ENCODE data around the gene PDIA5.

Gene PDIA5

GRCh38 chr3:123066896-123067688, at the start of gene PDIA5:
PDIA5 (plus strand) TSS chr3:123067025; CDS start chr3:123067165, 140 bp downstream.
- DNase-seq = peak; percentile 92

DNA sequence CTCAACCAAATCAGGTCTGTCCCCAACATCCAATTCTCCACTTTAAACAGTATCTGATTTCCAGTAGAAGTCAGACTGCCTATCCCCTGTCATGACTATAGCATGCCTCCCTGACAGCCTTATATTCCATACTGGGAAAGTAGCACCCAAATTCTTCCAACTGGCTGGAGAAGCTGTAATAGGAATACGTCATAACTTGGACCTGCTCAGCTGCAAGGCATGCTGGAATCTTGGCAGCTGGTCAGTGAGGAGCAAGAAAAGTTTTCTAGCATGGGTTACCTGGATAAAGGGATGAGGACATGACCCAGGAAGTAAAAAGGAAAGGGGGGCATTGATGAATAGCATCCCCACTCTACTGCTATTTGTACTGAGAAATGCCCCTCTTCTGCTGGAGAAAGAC, 48.1 kb upstream of the PDIA5 start:
- no peak for DNase-seq

GRCh38 chr3:123019161-123019560, 47.7 kb upstream of the PDIA5 start:
- no peak for DNase-seq

DNA sequence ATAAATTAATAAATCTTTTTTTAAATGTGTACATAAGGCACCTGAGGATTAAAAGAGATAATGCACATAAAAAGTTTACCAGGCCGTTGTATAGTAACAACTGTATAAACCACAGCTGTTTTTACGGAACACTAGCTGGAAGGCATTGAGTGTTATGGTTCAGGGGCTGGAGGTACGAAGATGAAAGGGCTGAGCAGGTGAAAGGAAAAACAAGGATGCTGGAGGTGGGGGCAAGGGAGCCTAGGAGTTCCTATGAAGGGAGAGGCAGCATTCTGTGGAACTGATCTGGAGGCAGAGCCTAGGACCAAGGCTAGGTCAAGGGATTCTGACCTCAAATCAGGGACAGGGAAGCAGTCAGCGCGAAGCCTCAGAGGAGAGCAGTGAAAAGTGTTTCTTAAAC, 47.2 kb upstream of the PDIA5 start:
- DNase-seq = no peak

- no peak for DNase-seq
Observed at GRCh38 chr3:123020709-123021108, 46.1 kb upstream of the PDIA5 start.

- no peak for DNase-seq
Observed at GRCh38 chr3:123021388-123021787, 45.4 kb upstream of the PDIA5 start.

DNA sequence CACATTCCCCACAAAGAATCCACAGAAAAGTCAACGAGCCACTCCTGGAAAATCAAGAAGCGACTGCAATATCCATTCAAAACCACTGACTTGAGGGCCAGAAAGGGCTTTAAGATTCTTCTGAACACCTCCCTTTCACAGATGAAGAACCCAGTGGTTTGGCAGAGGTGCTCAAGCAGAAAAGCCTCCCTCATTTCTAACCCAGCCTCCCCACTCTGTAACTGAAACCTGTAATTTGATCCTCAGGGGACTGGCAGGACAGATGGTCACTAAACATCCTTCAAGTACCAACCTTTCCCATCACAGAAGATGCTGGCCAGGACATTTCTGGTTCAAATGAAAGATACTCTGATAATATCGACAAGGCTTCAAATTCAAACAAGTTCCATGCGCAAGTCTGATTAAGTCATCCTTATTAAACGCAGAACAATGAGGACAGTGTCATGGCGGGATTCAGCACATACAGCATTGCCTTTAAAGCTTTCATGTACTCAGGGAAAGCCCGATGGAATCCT, 44.8 kb upstream of the PDIA5 start:
- DNase-seq = no peak

- no peak for DNase-seq
Observed at GRCh38 chr3:123024056-123024455, 42.8 kb upstream of the PDIA5 start.

DNA sequence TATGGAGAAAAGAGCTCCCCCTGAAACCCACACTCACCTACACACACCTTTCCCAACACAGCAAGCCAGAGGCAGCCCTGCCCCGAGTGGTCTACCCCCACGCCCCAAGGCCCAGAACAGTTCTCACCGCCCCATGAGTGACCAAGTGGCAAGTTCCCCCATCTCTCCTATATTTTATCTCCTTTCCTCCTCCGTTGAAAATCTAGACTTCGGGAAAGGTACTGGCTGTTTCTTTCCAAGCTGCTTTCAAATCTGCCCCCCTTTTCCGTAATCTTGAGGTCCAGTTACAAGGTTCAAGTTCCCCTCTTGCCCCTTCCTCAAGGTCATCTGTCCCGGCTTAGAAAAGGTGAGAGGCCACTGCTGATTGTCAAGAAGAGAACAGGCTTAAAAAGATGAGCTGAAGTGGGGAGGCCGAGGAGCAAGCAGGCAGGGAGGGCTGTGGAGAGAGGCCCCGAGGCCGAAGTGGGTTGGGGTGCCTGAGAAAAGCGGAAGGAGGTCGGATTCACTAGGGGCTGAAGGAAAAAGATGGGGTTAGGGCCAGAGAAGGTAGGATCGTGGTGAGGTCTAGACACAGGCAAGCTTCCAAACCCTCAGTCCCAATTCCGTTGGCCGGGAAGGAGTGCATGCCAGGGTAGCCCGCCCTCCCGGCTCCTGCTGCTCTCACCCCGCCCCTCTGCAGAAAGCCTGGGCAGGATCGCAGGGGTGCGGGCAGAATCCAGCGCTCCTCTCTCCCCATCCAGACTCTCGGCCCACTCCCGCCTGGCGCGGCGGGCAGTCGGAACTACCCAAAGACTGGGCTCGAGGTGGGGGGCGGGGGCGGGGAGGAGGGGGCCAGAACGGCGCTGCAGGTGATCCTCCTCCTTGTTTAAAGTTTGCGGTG, 40.9 kb upstream of the PDIA5 start:
- DNase-seq = no peak

DNA sequence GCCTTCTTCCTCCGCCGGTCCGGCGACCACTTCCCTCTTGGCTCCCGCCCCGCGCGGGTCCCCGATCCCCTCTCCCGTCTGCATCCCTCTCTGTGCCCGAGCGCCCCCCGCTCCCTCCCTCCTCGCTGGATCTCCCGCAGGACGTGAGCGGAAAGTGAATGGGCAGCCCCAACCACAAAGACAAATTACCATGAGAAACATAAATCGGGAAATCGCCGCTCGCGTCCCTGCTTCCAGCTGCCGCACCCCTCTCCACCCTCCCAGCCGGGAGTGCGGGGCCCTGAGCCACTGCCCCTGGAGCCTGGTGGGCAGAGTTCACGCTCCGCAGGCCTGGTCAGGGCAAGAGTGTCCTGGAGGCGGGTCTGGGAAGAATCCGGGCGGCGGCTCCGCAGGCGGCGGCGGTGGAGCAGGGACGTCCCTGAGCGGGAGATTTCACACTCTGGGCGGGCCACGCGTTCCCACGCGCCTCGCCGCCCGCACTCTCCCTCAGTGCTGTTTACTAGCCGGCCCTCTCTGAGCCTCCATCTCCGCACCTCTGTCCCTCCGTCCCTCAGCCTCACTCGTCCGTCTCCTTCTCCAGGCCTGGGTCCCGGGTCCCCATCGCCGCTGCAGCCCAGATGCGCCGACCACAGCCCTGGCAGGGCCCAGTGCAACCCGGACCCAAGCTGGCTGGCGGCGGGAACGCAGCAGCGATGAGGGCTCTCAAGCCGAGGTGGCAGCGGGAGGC, 40.1 kb upstream of the PDIA5 start:
- DNase-seq = no peak

- DNase-seq = peak; percentile 13
Observed at GRCh38 chr3:123027292-123028232, 39.3 kb upstream of the PDIA5 start, which contains the start of gene SEMA5B. SEMA5B (minus strand) TSS chr3:123027763; CDS start chr3:122961263, 66,500 bp downstream.

DNA sequence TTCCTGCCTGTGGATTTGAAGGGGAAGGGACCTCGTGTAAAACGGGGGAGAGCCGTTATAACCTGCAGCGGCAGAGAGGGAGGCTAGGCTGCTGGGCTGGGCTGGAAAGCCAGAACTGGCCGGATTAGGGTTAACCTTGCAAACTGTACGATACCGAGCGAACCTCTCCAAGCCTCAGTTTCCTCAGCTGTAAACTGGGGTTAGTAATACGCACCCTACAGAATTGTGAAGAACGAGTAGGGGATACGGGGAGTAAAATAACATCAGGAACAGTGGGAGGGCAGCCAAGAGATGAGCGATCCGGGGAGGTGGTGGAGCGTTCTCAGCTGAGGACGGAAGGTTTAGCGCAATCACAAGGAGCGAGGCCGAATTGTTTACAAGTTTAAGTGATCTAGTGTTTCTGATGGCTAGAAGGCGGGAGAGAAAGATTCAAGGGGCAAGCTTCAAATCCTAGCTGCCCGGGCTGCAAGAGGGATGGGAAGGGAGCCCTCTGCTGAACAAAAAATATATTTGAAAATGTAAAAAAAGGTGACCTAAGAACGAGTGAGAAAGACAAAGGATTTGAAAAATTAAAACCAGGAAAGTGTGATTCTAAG, 38.5 kb upstream of the PDIA5 start:
- DNase-seq = peak; percentile 58

DNA sequence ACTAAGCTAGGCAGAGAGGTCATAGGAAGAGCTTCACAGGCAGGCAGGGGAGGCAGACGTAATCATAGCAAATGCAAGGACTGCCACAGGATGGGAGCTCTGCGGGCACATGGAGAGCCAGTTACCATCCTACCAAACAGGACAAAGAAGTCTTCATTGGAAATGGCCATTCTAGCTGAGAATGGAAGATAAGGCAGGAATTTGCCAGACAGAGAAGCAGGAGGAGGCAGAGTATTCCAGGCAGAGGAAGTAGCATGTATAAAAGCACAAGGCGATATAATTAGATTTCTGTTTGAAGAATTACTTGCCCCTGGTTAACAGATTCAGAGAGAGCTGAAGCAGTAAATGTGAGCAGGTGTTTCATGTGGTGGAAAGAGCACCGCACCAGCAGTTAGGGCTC, 35.8 kb upstream of the PDIA5 start:
- DNase-seq = no peak

GRCh38 chr3:123032057-123032456, 34.8 kb upstream of the PDIA5 start:
- no peak for DNase-seq

DNA sequence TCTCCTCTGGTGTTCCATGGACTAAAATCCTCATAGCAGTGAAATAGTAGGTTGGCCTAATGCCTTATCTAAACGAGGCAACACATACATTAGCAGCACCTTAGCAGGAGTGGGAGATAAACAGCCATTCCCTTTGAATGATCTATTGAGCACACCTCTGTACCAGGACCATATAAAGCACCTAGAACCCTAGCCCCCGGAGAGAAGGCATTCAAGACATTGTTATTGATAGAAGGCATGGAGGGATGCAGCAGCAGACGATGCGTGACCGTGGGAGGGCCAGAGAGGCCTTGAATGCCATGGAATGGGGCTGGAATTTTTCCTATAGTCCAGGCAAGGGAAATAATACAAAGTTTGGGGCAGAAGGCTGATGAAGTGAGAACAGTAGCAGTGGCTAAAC, 32.7 kb upstream of the PDIA5 start:
- DNase-seq = no peak

DNA sequence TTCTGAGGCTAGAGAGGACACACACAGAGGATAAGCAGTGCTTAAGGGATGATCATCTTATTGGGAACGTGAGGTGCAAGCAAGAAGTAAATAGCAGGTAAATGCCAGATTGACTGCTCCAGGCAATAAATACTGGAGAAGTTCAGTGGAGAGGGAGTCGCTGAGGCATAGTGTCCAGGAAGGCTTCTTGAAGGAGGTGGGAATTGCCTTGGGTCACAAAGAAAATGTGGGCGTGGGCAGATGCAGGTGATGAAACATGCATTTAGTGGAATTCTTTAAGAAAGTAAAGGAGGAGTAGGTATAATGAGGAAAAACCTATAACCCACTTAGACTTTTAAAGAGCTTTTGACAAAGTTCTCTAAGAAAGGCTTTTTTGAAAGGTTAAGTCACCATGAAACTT, 31.8 kb upstream of the PDIA5 start:
- no peak for DNase-seq

DNA sequence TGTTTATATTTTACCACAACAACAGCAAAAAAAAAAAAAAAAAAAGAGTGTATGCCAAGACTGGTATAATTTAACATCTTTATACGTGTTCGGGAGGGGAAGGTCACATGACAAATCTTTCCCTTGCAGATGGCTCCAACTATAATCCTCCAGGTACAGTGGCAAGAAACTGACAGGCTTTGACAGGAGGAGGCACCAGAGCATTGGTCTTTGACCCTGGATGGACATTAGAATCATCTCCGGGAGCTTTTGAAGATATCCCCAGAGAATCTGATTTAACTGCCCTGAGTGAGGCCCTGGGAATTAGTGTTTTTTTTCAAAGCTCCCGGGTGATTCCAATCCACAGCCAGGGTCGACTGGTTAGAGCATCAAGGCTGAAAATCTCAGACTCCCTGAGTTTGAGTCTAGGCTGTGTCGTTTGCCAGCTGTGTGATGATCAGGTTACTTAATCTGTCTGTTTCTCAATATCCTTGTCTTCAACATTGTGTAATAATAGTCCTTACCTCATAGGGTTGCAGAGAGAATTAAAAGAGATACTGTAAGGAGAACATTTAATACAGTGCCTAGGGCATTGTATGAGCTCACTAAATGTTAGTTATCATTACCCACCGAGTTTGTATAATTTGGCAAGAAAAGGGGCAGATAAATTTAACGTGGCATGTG, 30.3 kb upstream of the PDIA5 start:
- DNase-seq = no peak

- no peak for DNase-seq
Observed at GRCh38 chr3:123037015-123037375, 29.8 kb upstream of the PDIA5 start.

DNA sequence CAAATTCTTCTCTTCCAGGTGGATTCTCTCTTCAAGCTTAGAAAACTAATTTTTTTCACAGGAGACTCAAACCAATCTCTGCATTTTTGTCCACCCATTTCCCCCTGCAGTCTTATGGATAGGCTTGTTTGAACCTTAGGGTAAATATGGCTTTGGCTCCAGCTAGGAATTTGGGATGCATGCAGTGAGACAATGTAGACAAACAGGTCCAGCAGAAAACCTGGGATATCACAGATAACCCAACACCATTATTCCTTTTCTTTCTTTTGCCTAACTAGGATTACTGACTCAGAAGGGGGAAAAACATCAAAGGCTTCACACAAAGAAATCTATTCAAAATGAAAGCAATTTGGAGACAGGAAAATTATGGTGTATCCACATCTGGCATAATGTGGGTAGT, 28.1 kb upstream of the PDIA5 start:
- DNase-seq = no peak

DNA sequence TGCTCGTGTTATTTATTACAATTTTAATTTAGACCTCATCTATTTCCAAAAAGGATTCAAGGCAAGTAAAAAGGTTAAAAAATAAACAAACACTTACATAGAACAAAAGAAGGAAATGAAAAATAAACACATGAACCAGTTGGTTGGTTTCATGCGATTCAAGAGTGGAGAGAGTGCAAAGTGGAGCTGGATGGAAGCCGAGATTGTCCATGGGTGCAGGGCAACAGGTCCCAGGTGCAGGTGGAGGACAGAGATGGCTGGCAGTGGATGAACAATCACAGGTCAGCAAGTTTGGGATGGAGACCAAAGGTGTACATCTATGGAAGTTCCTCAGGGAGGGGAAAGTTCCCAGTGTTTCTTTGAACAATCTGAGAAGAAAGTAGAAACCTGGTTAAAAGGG, 27.6 kb upstream of the PDIA5 start:
- no peak for DNase-seq

GRCh38 chr3:123042413-123042812, 24.4 kb upstream of the PDIA5 start:
- no peak for DNase-seq

All from activated CD4-positive, alpha-beta T cell treated with anti-CD3 and anti-CD28 coated beads, Interleukin-2, Interleukin-6, amounts not matched to agents 100 ng/mL and 50 ng/mL, durations not matched to agents 16 hours and 8 hours (primary cell).